GM12878 (cell line): Measurements from ENCODE around the gene PTGR3. TPM values are rescaled to one million over a fixed set of nuclear protein-coding genes. Genes with fewer than 3 reads are reported as not detected.
A peak's percentile ranks its signal among the peaks of the same experiment; 100 is the strongest.

Experiments
- ASH2L ChIP-seq: fragments of 300-600, 200-600 bp; sonication (generic); IDR thresholded peaks from 2 replicates; pipeline ENCODE4 v1.6.1; 2017; ENCODE audit warnings: low read depth, mild to moderate bottlenecking, borderline replicate concordance
- CBX3 ChIP-seq: fragments of 200-600 bp; sonication (generic); IDR thresholded peaks from 2 replicates; pipeline ENCODE4 v1.6.1; 2016; ENCODE audit warnings: low read depth, borderline replicate concordance
- ETV6 ChIP-seq, 2 experiments: fragments of 450-650 bp in 1 of 2; IDR thresholded peaks in 1 of 2; conservative IDR thresholded peaks in 1 of 2; 2 replicates each; pipeline ENCODE4 v1.6.1; 2014; ENCODE audit warnings: antibody characterized with exemption in 1 of 2, borderline replicate concordance in 1 of 2, low read depth in 1 of 2, mild to moderate bottlenecking in 1 of 2, moderate library complexity in 1 of 2
- HDAC6 ChIP-seq: fragments of 200-600 bp; sonication (generic); IDR thresholded peaks from one replicate; pipeline ENCODE4 v1.8.0; 2017; ENCODE audit warnings: antibody characterized with exemption; ENCODE audit not compliant: unreplicated experiment
- NFYB ChIP-seq: IDR thresholded peaks from 2 replicates; pipeline ENCODE4 v1.6.1; 2011; ENCODE audit warnings: low read depth, mild to moderate bottlenecking, low read length, improper control_type of control experiment, moderate library complexity; ENCODE audit not compliant: insufficient read depth
- PAX8 ChIP-seq: fragments of 450-650 bp; IDR thresholded peaks from 2 replicates; pipeline ENCODE4 v1.6.1; 2017; ENCODE audit warnings: mild to moderate bottlenecking, moderate library complexity
- POU2F2 ChIP-seq: IDR thresholded peaks from 3 replicates; pipeline ENCODE4 v1.6.1; 2011; ENCODE audit warnings: low read depth, mild to moderate bottlenecking, low read length, borderline replicate concordance
- RB1 ChIP-seq: fragments of 450-650 bp; formaldehyde crosslinking; IDR thresholded peaks from 2 replicates; pipeline ENCODE4 v1.6.1; 2017; ENCODE audit warnings: mild to moderate bottlenecking, borderline replicate concordance
- SP1 ChIP-seq: IDR thresholded peaks from one replicate; pipeline ENCODE4 v1.6.1; 2011; ENCODE audit warnings: low read depth, low read length
- STAT3 ChIP-seq: IDR thresholded peaks from 2 replicates; pipeline ENCODE4 v1.6.1; 2011; ENCODE audit warnings: low read depth, low read length, improper control_type of control experiment
- SUZ12 ChIP-seq: fragments of 200-600 bp; sonication (generic); IDR thresholded peaks from one replicate; pipeline ENCODE4 v1.6.1; 2018; ENCODE audit warnings: antibody characterized with exemption, mild to moderate bottlenecking; ENCODE audit not compliant: unreplicated experiment
- ZNF384 ChIP-seq: IDR thresholded peaks from 2 replicates; pipeline ENCODE4 v1.6.1; 2012; ENCODE audit warnings: low read depth, mild to moderate bottlenecking, low read length, improper control_type of control experiment, borderline replicate concordance
- polyA plus RNA-seq, 11 experiments: library from polyadenylated mRNA; depleted of rRNA in 4 of 11; unstranded in 6 of 11; stranded (reverse) in 5 of 11; fragments of >200 nt; fragmentation: Nextera tagmentation in 4 of 11; fragmentation: Illumina TruSeq in 1 of 11; extraction: Ambion mirVana in 4 of 11; extraction: Trizol in 1 of 11; gene quantifications; 1 replicate in 1 of 11; 2 replicates in 10 of 11; pipeline versions ENCODE4 v1.2.1 to v1.2.3, GENCODE V29; 2011 to 2016; ENCODE audit warnings: inconsistent platforms in 2 of 11, missing spikeins in 2 of 11, low read depth in 1 of 11
- total RNA-seq, 4 experiments: library from RNA; depleted of rRNA in 3 of 4; stranded (reverse); fragments of >200 nt in 3 of 4; fragmentation: Illumina TruSeq in 1 of 4; extraction: Trizol in 1 of 4; gene quantifications; 2 replicates each; pipeline versions ENCODE4 v1.2.1 to v1.2.3, GENCODE V29; 2013 to 2021
- TF ChIP-seq, protein P1 (sequence below): fragments of 450-650 bp; IDR thresholded peaks from 2 replicates; pipeline ENCODE4 v1.6.1; 2016; ENCODE audit warnings: mild to moderate bottlenecking
- TF ChIP-seq, protein P2 (sequence below): IDR thresholded peaks from 2 replicates; pipeline ENCODE4 v1.6.1; 2012; ENCODE audit warnings: mild to moderate bottlenecking, low read depth, low read length
- TF ChIP-seq, protein P3 (sequence below): IDR thresholded peaks from 2 replicates; pipeline ENCODE4 v1.6.1; 2012; ENCODE audit warnings: low read depth, low read length, improper control_type of control experiment
- TF ChIP-seq, protein P4 (sequence below): IDR thresholded peaks from 2 replicates; pipeline ENCODE4 v1.6.1; 2011; ENCODE audit warnings: mild to moderate bottlenecking, low read depth, low read length, moderate library complexity; ENCODE audit not compliant: insufficient replicate concordance
- TF ChIP-seq, protein P5 (sequence below): IDR thresholded peaks from 2 replicates; pipeline ENCODE4 v1.6.1; 2012; ENCODE audit warnings: low read depth, low read length, improper control_type of control experiment

PTGR3 gene
- total and polyA plus RNA-seq, 10 of the 15 experiments (the other 5 are each of a cell fraction or from before 2014, with no cell fraction given) = 6.2 to 69.8 (median 21.9) TPM

DNA sequence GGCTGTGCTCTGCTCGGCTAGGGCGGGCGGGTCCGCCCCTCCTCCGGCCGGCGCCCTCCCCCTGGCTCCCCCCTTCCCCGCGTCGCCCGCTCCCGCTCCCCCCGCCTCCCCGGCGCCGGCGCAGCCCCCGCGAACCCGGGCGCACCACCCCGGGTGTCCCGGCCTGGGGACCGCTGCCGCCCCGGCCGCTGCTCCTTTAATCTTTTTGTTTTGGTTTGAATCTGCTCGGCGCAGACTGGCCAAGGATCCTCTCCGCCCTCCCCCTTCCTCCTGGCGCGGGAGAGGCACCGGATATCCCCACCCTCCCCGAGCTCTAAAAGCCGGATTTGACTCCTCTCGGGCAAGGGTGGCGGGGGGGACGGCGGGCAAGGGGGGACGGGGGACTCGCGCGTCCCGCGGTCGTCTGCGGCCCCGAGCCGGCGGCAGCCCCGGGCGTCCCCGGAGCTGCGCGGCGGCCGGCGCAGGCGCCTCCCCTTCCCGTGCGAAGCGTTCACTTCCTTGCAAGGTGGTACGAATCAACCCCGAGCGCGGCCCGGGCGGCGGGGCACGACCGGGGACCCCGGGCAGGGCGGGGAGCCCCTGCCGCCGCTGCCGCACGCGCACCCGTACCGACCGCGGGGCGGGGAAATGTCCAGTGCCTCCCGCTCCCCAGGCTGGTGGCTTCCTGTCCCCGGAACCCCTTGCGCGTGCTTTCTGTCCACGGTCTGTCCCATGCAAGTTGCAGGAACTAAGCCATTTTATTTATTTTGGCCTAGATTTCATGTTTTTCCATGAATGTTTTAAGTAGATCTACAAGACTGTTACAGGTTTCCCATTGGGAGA is at the start of gene PTGR3 (continued):
- TF ChIP-seq, protein P1, sequence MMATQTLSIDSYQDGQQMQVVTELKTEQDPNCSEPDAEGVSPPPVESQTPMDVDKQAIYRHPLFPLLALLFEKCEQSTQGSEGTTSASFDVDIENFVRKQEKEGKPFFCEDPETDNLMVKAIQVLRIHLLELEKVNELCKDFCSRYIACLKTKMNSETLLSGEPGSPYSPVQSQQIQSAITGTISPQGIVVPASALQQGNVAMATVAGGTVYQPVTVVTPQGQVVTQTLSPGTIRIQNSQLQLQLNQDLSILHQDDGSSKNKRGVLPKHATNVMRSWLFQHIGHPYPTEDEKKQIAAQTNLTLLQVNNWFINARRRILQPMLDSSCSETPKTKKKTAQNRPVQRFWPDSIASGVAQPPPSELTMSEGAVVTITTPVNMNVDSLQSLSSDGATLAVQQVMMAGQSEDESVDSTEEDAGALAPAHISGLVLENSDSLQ = no peak
- no peak for TF ChIP-seq PAX8
- TF ChIP-seq SP1 = no peak
- TF ChIP-seq, protein P2, sequence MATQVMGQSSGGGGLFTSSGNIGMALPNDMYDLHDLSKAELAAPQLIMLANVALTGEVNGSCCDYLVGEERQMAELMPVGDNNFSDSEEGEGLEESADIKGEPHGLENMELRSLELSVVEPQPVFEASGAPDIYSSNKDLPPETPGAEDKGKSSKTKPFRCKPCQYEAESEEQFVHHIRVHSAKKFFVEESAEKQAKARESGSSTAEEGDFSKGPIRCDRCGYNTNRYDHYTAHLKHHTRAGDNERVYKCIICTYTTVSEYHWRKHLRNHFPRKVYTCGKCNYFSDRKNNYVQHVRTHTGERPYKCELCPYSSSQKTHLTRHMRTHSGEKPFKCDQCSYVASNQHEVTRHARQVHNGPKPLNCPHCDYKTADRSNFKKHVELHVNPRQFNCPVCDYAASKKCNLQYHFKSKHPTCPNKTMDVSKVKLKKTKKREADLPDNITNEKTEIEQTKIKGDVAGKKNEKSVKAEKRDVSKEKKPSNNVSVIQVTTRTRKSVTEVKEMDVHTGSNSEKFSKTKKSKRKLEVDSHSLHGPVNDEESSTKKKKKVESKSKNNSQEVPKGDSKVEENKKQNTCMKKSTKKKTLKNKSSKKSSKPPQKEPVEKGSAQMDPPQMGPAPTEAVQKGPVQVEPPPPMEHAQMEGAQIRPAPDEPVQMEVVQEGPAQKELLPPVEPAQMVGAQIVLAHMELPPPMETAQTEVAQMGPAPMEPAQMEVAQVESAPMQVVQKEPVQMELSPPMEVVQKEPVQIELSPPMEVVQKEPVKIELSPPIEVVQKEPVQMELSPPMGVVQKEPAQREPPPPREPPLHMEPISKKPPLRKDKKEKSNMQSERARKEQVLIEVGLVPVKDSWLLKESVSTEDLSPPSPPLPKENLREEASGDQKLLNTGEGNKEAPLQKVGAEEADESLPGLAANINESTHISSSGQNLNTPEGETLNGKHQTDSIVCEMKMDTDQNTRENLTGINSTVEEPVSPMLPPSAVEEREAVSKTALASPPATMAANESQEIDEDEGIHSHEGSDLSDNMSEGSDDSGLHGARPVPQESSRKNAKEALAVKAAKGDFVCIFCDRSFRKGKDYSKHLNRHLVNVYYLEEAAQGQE = no peak
- TF ChIP-seq ETV6 (conservative IDR thresholded peaks at IDR 0.05 in 1 of 2, IDR thresholded peaks at IDR 0.05 in 1 of 2; ENCODE audit: borderline replicate concordance in 1 of 2, low read depth in 1 of 2) = no peak
- no peak for TF ChIP-seq ASH2L
- TF ChIP-seq CBX3 = no peak
- TF ChIP-seq, protein P3, sequence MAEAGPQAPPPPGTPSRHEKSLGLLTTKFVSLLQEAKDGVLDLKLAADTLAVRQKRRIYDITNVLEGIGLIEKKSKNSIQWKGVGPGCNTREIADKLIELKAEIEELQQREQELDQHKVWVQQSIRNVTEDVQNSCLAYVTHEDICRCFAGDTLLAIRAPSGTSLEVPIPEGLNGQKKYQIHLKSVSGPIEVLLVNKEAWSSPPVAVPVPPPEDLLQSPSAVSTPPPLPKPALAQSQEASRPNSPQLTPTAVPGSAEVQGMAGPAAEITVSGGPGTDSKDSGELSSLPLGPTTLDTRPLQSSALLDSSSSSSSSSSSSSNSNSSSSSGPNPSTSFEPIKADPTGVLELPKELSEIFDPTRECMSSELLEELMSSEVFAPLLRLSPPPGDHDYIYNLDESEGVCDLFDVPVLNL = no peak
- TF ChIP-seq POU2F2 = no peak; the same call in 2 of the 3 replicates
- TF ChIP-seq ZNF384 = no peak
- TF ChIP-seq HDAC6 = no peak
- peak; percentile 60; the same call in 1 of the 2 replicates for TF ChIP-seq RB1
- TF ChIP-seq STAT3 = no peak
- no peak for TF ChIP-seq SUZ12
- TF ChIP-seq, protein P4, sequence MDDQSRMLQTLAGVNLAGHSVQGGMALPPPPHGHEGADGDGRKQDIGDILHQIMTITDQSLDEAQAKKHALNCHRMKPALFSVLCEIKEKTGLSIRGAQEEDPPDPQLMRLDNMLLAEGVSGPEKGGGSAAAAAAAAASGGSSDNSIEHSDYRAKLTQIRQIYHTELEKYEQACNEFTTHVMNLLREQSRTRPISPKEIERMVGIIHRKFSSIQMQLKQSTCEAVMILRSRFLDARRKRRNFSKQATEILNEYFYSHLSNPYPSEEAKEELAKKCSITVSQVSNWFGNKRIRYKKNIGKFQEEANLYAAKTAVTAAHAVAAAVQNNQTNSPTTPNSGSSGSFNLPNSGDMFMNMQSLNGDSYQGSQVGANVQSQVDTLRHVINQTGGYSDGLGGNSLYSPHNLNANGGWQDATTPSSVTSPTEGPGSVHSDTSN = no peak
- no peak for TF ChIP-seq NFYB
- TF ChIP-seq, protein P5, sequence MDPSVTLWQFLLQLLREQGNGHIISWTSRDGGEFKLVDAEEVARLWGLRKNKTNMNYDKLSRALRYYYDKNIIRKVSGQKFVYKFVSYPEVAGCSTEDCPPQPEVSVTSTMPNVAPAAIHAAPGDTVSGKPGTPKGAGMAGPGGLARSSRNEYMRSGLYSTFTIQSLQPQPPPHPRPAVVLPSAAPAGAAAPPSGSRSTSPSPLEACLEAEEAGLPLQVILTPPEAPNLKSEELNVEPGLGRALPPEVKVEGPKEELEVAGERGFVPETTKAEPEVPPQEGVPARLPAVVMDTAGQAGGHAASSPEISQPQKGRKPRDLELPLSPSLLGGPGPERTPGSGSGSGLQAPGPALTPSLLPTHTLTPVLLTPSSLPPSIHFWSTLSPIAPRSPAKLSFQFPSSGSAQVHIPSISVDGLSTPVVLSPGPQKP = 0 out of 2 replicates have a peak, but pooled peaks have one; percentile 28
